GM23338 (cell line): ENCODE results near the gene HHIPL1. TPM values are rescaled to one million over a fixed set of nuclear protein-coding genes. Genes with fewer than 3 reads are reported as not detected.

Experiments
- ATAC-seq: fragments of 200-7000 bp; cut with Tn5 transposase; 3 replicates; pipeline ENCODE4 v1.9.1; 2020
- DNase-seq: peaks from one replicate; pipeline ENCODE4 v3.0.0-alpha.2; 2015; ENCODE audit warnings: low spot score
- H2AFZ ChIP-seq: fragments of 200-600 bp; sonication (generic); 2 replicates; pipeline ENCODE4 v1.8.0; 2016; ENCODE audit warnings: antibody characterized with exemption, mild to moderate bottlenecking, moderate library complexity
- H3F3A ChIP-seq: fragments of 200-600 bp; sonication (generic); replicated peaks from 2 replicates; pipeline ENCODE4 v1.8.0; 2017; ENCODE audit warnings: antibody characterized with exemption, mixed run types, low read depth
- H3K27ac ChIP-seq: fragments of 200-600 bp; sonication (generic); 2 replicates; pipeline ENCODE4 v1.6.1; 2016; ENCODE audit warnings: low read depth
- H3K27me3 ChIP-seq: fragments of 200-600 bp; sonication (generic); 2 replicates; pipeline ENCODE4 v1.8.0; 2016; ENCODE audit warnings: mild to moderate bottlenecking, mixed run types, moderate library complexity; ENCODE audit not compliant: insufficient read depth
- H3K36me3 ChIP-seq: fragments of 200-600 bp; sonication (generic); 2 replicates; pipeline ENCODE4 v1.8.0; 2016; ENCODE audit warnings: mild to moderate bottlenecking; ENCODE audit not compliant: insufficient read depth
- H3K4me1 ChIP-seq: fragments of 200-600 bp; sonication (generic); 2 replicates; pipeline ENCODE4 v1.8.0; 2016; ENCODE audit warnings: mild to moderate bottlenecking, moderate library complexity; ENCODE audit not compliant: insufficient read depth
- H3K4me2 ChIP-seq: fragments of 200-600 bp; sonication (generic); 2 replicates; pipeline ENCODE4 v1.7.1; 2017; ENCODE audit warnings: mixed run types
- H3K4me3 ChIP-seq: fragments of 200-600 bp; sonication (generic); 2 replicates; pipeline ENCODE4 v1.6.1; 2016; ENCODE audit warnings: mixed run types
- H3K79me2 ChIP-seq: fragments of 200-600 bp; sonication (generic); replicated peaks from 2 replicates; pipeline ENCODE4 v1.8.0; 2017; ENCODE audit warnings: mild to moderate bottlenecking; ENCODE audit not compliant: insufficient read depth
- H3K9me2 ChIP-seq: fragments of 200-600 bp; sonication (generic); 2 replicates; pipeline ENCODE4 v1.8.0; 2017; ENCODE audit not compliant: insufficient read depth
- H4K20me1 ChIP-seq: fragments of 200-600 bp; sonication (generic); replicated peaks from 2 replicates; pipeline ENCODE4 v1.8.0; 2017; ENCODE audit warnings: mild to moderate bottlenecking; ENCODE audit not compliant: insufficient read depth
- H3K27ac Mint-ChIP-seq: 2 replicates; pipeline ENCODE4 v1.8.0; 2020; ENCODE audit warnings: inconsistent platforms, mild to moderate bottlenecking, moderate library complexity, mixed read lengths
- H3K27me3 Mint-ChIP-seq: 3 replicates; pipeline ENCODE4 v1.8.0; 2022; ENCODE audit warnings: low read depth, mild to moderate bottlenecking, moderate library complexity, mixed read lengths, inconsistent platforms; ENCODE audit not compliant: insufficient read depth, poor library complexity
- H3K36me3 Mint-ChIP-seq: 3 replicates; pipeline ENCODE4 v1.8.0; 2021; ENCODE audit warnings: low read depth, mild to moderate bottlenecking, inconsistent platforms, moderate library complexity, mixed read lengths
- H3K4me1 Mint-ChIP-seq: 3 replicates; pipeline ENCODE4 v1.8.0; 2020; ENCODE audit warnings: mild to moderate bottlenecking, inconsistent platforms, mixed read lengths
- H3K4me3 Mint-ChIP-seq: 3 replicates; pipeline ENCODE4 v1.8.0; 2021; ENCODE audit warnings: moderate library complexity, mild to moderate bottlenecking, inconsistent platforms, mixed read lengths
- H3K9me3 Mint-ChIP-seq: 3 replicates; pipeline ENCODE4 v1.8.0; 2020; ENCODE audit warnings: moderate library complexity, mild to moderate bottlenecking, inconsistent platforms, mixed read lengths
- CREB1 ChIP-seq: fragments of 250-450 bp; sonication (Bioruptor Pico); IDR thresholded peaks from 2 replicates; pipeline ENCODE4 v1.5.0; 2020; ENCODE audit warnings: low read depth, mild to moderate bottlenecking, moderate library complexity
- EZH2 ChIP-seq: fragments of 200-600 bp; sonication (generic); IDR thresholded peaks from one replicate; pipeline ENCODE4 v1.8.0; 2017; ENCODE audit warnings: antibody characterized with exemption, mild to moderate bottlenecking, low read depth; ENCODE audit not compliant: unreplicated experiment
- EZH2phosphoT487 ChIP-seq: fragments of 200-600 bp; sonication (generic); IDR thresholded peaks from one replicate; pipeline ENCODE4 v1.8.1; 2018; ENCODE audit warnings: antibody characterized with exemption; ENCODE audit not compliant: unreplicated experiment
- JUNB ChIP-seq: IDR thresholded peaks from one replicate; pipeline ENCODE4 v1.6.1; 2016; ENCODE audit warnings: antibody characterized with exemption; ENCODE audit not compliant: unreplicated experiment
- NANOG ChIP-seq: IDR thresholded peaks from 2 replicates; pipeline ENCODE4 v1.6.1; 2016; ENCODE audit warnings: antibody characterized with exemption, borderline replicate concordance
- POLR2AphosphoS5 ChIP-seq: IDR thresholded peaks from 2 replicates; pipeline ENCODE4 v1.6.1; 2016; ENCODE audit warnings: antibody characterized with exemption, low read depth
- STAT1 ChIP-seq: IDR thresholded peaks from one replicate; pipeline ENCODE4 v1.6.1; 2016; ENCODE audit warnings: antibody characterized with exemption; ENCODE audit not compliant: unreplicated experiment
- ZNF114 ChIP-seq: fragments of 250-450 bp; sonication (Bioruptor Pico); IDR thresholded peaks from 2 replicates; pipeline ENCODE4 v1.5.0; 2020; ENCODE audit warnings: mild to moderate bottlenecking, moderate library complexity
- ZNF331 ChIP-seq: fragments of 250-450 bp; sonication (Bioruptor Pico); IDR thresholded peaks from 2 replicates; pipeline ENCODE4 v1.5.0; 2020; ENCODE audit warnings: low read depth, mild to moderate bottlenecking, moderate library complexity
- polyA plus RNA-seq: library from polyadenylated mRNA; unstranded; fragments of >200 nt; fragmentation: Nextera tagmentation; extraction: Ambion mirVana; gene quantifications from 2 replicates; pipeline ENCODE4 v1.2.1, GENCODE V29; 2016
- total RNA-seq: library from RNA; depleted of rRNA; stranded (reverse); fragments of >200 nt; shearing (Covaris generic); gene quantifications from 2 replicates; pipeline ENCODE4 v1.2.3, GENCODE V29; 2014
- TF ChIP-seq, protein P1 (sequence below): IDR thresholded peaks from one replicate; pipeline ENCODE4 v1.6.1; 2018; ENCODE audit warnings: antibody characterized with exemption; ENCODE audit not compliant: unreplicated experiment
- TF ChIP-seq, protein P2 (sequence below), 2 experiments: fragments of 200-600 bp in 1 of 2; sonication (generic) in 1 of 2; conservative IDR thresholded peaks; 2 replicates each; pipeline versions ENCODE4 v1.5.1 to v1.6.1; 2016 to 2017; ENCODE audit warnings: antibody characterized with exemption in 2 of 2, low read depth in 2 of 2, mild to moderate bottlenecking in 2 of 2, moderate library complexity in 1 of 2
- TF ChIP-seq, protein P3 (sequence below): IDR thresholded peaks from 2 replicates; pipeline ENCODE4 v1.6.1; 2016; ENCODE audit warnings: antibody characterized with exemption
- TF ChIP-seq, protein P4 (sequence below): fragments of 250-450 bp; sonication (Bioruptor Pico); IDR thresholded peaks from 2 replicates; pipeline ENCODE4 v1.5.0; 2020; ENCODE audit warnings: mild to moderate bottlenecking, moderate library complexity

Gene HHIPL1
- total and polyA plus RNA-seq, 2 experiments from 2014 or later = 1.9 to 2.0 TPM

DNA sequence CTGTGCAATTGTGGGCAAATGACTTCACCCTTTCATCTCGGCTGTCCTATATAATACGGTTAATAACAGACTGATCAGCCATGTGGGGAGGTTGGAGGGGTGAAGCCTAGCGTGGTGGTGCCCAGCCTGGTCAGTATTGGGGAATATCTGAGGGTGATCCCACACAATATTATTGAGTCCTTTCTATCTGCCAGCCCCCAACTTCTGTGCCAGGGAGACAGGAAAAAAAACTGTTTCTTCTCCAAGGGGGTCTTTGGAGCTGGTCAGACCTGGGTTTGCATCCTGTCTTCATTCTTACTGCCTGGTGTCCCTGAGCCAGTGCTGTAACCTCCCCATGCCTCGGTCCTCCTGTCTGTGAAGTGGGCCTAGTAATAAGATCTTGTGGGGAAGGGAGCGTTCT lies 45.7 kb downstream of the HHIPL1 start:
- Histone ChIP-seq H3K27me3 (no peaks in the 10 kb centered on the region), H2AFZ (no peak overlapping the region), H3K4me2 (no peak overlapping the region), H3K36me3 (no peaks in the 10 kb centered on the region), H3K4me3 (no peak overlapping the region), H3K9me2 (no peaks in the 10 kb centered on the region), H3K27ac (no peak overlapping the region), H3K79me2 (no peaks in the 10 kb centered on the region), H3K4me1 (peaks cover 8% of the 10 kb centered on the region), H4K20me1 (no peaks in the 10 kb centered on the region), H3F3A (no peaks in the 10 kb centered on the region)
- H3K27ac Mint-ChIP-seq = no peak overlapping the region
- H3K36me3 Mint-ChIP-seq = no peaks in the 10 kb centered on the region; the same call in 2 of the 3 replicates
- TF ChIP-seq, protein P1, sequence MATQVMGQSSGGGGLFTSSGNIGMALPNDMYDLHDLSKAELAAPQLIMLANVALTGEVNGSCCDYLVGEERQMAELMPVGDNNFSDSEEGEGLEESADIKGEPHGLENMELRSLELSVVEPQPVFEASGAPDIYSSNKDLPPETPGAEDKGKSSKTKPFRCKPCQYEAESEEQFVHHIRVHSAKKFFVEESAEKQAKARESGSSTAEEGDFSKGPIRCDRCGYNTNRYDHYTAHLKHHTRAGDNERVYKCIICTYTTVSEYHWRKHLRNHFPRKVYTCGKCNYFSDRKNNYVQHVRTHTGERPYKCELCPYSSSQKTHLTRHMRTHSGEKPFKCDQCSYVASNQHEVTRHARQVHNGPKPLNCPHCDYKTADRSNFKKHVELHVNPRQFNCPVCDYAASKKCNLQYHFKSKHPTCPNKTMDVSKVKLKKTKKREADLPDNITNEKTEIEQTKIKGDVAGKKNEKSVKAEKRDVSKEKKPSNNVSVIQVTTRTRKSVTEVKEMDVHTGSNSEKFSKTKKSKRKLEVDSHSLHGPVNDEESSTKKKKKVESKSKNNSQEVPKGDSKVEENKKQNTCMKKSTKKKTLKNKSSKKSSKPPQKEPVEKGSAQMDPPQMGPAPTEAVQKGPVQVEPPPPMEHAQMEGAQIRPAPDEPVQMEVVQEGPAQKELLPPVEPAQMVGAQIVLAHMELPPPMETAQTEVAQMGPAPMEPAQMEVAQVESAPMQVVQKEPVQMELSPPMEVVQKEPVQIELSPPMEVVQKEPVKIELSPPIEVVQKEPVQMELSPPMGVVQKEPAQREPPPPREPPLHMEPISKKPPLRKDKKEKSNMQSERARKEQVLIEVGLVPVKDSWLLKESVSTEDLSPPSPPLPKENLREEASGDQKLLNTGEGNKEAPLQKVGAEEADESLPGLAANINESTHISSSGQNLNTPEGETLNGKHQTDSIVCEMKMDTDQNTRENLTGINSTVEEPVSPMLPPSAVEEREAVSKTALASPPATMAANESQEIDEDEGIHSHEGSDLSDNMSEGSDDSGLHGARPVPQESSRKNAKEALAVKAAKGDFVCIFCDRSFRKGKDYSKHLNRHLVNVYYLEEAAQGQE = no peak
- TF ChIP-seq NANOG (no peak), POLR2AphosphoS5 (no peak), ZNF331 (no peak), JUNB (no peak), EZH2 (no peak), EZH2phosphoT487 (no peak), CREB1 (CRISPR knock-in tag) (no peak), ZNF114 (no peak), STAT1 (no peak)
- TF ChIP-seq, protein P2, sequence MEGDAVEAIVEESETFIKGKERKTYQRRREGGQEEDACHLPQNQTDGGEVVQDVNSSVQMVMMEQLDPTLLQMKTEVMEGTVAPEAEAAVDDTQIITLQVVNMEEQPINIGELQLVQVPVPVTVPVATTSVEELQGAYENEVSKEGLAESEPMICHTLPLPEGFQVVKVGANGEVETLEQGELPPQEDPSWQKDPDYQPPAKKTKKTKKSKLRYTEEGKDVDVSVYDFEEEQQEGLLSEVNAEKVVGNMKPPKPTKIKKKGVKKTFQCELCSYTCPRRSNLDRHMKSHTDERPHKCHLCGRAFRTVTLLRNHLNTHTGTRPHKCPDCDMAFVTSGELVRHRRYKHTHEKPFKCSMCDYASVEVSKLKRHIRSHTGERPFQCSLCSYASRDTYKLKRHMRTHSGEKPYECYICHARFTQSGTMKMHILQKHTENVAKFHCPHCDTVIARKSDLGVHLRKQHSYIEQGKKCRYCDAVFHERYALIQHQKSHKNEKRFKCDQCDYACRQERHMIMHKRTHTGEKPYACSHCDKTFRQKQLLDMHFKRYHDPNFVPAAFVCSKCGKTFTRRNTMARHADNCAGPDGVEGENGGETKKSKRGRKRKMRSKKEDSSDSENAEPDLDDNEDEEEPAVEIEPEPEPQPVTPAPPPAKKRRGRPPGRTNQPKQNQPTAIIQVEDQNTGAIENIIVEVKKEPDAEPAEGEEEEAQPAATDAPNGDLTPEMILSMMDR (conservative IDR thresholded peaks at IDR 0.05; ENCODE audit: low read depth in 2 of 2) = no peak
- TF ChIP-seq, protein P3, sequence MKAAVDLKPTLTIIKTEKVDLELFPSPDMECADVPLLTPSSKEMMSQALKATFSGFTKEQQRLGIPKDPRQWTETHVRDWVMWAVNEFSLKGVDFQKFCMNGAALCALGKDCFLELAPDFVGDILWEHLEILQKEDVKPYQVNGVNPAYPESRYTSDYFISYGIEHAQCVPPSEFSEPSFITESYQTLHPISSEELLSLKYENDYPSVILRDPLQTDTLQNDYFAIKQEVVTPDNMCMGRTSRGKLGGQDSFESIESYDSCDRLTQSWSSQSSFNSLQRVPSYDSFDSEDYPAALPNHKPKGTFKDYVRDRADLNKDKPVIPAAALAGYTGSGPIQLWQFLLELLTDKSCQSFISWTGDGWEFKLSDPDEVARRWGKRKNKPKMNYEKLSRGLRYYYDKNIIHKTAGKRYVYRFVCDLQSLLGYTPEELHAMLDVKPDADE = no peak
- TF ChIP-seq, protein P4, sequence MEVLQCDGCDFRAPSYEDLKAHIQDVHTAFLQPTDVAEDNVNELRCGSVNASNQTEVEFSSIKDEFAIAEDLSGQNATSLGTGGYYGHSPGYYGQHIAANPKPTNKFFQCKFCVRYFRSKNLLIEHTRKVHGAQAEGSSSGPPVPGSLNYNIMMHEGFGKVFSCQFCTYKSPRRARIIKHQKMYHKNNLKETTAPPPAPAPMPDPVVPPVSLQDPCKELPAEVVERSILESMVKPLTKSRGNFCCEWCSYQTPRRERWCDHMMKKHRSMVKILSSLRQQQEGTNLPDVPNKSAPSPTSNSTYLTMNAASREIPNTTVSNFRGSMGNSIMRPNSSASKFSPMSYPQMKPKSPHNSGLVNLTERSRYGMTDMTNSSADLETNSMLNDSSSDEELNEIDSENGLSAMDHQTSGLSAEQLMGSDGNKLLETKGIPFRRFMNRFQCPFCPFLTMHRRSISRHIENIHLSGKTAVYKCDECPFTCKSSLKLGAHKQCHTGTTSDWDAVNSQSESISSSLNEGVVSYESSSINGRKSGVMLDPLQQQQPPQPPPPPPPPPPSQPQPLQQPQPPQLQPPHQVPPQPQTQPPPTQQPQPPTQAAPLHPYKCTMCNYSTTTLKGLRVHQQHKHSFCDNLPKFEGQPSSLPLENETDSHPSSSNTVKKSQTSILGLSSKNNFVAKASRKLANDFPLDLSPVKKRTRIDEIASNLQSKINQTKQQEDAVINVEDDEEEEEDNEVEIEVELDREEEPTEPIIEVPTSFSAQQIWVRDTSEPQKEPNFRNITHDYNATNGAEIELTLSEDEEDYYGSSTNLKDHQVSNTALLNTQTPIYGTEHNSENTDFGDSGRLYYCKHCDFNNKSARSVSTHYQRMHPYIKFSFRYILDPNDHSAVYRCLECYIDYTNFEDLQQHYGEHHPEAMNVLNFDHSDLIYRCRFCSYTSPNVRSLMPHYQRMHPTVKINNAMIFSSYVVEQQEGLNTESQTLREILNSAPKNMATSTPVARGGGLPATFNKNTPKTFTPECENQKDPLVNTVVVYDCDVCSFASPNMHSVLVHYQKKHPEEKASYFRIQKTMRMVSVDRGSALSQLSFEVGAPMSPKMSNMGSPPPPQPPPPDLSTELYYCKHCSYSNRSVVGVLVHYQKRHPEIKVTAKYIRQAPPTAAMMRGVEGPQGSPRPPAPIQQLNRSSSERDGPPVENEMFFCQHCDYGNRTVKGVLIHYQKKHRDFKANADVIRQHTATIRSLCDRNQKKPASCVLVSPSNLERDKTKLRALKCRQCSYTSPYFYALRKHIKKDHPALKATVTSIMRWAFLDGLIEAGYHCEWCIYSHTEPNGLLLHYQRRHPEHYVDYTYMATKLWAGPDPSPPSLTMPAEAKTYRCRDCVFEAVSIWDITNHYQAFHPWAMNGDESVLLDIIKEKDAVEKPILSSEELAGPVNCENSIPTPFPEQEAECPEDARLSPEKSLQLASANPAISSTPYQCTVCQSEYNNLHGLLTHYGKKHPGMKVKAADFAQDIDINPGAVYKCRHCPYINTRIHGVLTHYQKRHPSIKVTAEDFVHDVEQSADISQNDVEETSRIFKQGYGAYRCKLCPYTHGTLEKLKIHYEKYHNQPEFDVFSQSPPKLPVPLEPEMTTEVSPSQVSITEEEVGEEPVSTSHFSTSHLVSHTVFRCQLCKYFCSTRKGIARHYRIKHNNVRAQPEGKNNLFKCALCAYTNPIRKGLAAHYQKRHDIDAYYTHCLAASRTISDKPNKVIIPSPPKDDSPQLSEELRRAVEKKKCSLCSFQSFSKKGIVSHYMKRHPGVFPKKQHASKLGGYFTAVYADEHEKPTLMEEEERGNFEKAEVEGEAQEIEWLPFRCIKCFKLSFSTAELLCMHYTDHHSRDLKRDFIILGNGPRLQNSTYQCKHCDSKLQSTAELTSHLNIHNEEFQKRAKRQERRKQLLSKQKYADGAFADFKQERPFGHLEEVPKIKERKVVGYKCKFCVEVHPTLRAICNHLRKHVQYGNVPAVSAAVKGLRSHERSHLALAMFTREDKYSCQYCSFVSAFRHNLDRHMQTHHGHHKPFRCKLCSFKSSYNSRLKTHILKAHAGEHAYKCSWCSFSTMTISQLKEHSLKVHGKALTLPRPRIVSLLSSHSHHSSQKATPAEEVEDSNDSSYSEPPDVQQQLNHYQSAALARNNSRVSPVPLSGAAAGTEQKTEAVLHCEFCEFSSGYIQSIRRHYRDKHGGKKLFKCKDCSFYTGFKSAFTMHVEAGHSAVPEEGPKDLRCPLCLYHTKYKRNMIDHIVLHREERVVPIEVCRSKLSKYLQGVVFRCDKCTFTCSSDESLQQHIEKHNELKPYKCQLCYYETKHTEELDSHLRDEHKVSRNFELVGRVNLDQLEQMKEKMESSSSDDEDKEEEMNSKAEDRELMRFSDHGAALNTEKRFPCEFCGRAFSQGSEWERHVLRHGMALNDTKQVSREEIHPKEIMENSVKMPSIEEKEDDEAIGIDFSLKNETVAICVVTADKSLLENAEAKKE (CRISPR knock-in tag) = no peak
- H3K27me3 Mint-ChIP-seq = peaks cover 4% of the 10 kb centered on the region
- no peak overlapping the region for H3K4me3 Mint-ChIP-seq
- no peaks in the 10 kb centered on the region for H3K9me3 Mint-ChIP-seq
- DNase-seq = no peak
- peaks cover 21% of the 10 kb centered on the region for H3K4me1 Mint-ChIP-seq
- ATAC-seq = no peak
